Subcutaneous adipose tissue (tissue), 4 donors: ENCODE measurements around the gene SYCP2. TPM values are rescaled to one million over a fixed set of nuclear protein-coding genes. Genes with fewer than 3 reads are reported as not detected.

Experiments
- total RNA-seq, 4 donors: library from RNA; depleted of rRNA; stranded (reverse); fragments of >200 nt; gene quantifications; one replicate each; pipeline ENCODE4 v1.1.0, GENCODE V29; 2016
- TF ChIP-seq, protein P1 (sequence below): fragments of 450-650 bp; IDR thresholded peaks from one replicate; pipeline ENCODE4 v1.5.1; 2016; ENCODE audit warnings: low read depth, mild to moderate bottlenecking, control low read depth, antibody characterized with exemption, moderate library complexity

SYCP2 gene
- total RNA-seq, 4 donors from 2014 or later = 3.1 to 7.8 (median 3.8) TPM

GRCh38 chr20:59962155-59962554, 28.7 kb upstream of the SYCP2 start:
- TF ChIP-seq, protein P1, sequence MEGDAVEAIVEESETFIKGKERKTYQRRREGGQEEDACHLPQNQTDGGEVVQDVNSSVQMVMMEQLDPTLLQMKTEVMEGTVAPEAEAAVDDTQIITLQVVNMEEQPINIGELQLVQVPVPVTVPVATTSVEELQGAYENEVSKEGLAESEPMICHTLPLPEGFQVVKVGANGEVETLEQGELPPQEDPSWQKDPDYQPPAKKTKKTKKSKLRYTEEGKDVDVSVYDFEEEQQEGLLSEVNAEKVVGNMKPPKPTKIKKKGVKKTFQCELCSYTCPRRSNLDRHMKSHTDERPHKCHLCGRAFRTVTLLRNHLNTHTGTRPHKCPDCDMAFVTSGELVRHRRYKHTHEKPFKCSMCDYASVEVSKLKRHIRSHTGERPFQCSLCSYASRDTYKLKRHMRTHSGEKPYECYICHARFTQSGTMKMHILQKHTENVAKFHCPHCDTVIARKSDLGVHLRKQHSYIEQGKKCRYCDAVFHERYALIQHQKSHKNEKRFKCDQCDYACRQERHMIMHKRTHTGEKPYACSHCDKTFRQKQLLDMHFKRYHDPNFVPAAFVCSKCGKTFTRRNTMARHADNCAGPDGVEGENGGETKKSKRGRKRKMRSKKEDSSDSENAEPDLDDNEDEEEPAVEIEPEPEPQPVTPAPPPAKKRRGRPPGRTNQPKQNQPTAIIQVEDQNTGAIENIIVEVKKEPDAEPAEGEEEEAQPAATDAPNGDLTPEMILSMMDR = no peak

DNA sequence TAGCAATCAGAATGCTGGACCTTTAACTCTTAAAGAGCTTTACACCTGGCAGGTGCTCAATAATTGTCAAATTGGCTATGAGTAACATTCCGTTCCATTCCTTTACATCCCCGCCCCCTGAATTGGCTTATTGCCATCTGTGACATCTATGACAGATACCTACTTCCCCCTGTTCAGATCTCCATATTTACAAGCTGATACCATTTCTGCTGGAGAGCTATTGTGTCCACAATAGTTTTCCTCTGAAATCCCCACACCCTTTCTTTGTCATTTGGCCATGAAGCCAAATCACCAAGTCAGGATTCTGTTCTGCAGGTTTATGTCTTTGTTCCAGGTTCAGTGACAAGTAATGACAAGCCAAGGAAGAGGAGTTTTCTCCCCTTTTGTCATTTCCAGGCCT, 28.0 kb upstream of the SYCP2 start:
- TF ChIP-seq, protein P1 = no peak

GRCh38 chr20:59958626-59959025, 25.2 kb upstream of the SYCP2 start:
- TF ChIP-seq, protein P1 = no peak

DNA sequence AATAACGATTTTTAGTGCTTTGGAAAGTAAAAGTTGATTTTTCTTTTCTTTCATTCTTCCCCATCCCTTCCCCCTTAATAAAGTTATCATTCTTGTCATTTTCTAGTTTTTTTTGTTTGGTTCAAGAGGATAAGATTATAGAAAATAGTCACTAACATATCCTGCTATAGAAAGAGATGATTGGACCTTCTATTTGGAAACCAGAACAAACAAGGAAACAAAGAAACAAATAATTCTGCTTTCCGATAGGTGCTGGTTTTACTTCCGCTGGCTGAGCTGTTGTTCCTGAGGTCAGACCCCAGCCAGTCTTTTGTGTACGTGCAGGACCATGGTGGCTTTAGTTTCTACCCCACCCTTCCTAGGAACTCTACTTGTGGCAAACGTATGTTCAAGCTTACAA, 24.7 kb upstream of the SYCP2 start, which contains the start of gene CDH26:
TSS of gene CDH26 (plus strand) at position 301 of the 400 bp plus-strand sequence. CDS start 304 bp downstream, outside the sequence.
- TF ChIP-seq, protein P1 = no peak

- TF ChIP-seq, protein P1 = no peak
These were observed 21.8 kb upstream of the SYCP2 start for GRCh38 chr20:59955131-59955796.

DNA sequence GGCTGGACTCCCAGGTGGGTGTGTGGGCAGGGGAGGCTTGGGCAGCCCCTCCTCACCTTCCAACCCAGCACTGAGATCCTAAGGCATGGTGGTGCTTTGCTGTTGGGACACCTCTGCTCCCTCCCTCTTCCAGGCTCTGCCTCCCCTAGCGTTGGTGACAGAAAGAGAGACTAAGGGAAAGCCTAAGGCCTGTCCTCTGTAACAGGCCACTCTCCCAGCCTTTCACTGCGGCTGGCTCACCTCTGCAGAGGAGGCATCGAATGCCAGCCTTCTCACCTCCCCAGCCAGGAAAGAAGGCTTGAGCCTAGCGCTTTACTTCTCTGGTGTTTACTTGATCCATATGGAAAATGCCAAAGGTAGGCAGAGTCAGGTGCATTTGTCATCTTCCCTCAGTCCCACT, 21.3 kb upstream of the SYCP2 start:
- TF ChIP-seq, protein P1 = no peak

GRCh38 chr20:59949911-59950310, 16.5 kb upstream of the SYCP2 start:
- TF ChIP-seq, protein P1 = no peak
